GM21526 (cell line): ENCODE measurements around the gene AGXT.

Source experiments
- ATAC-seq: cut with Tn5 transposase; IDR thresholded peaks from one replicate; pipeline ENCODE4 v1.9.1; 2021; ENCODE audit warnings: moderate library complexity; ENCODE audit not compliant: unreplicated experiment, low FRiP score

AGXT gene

DNA sequence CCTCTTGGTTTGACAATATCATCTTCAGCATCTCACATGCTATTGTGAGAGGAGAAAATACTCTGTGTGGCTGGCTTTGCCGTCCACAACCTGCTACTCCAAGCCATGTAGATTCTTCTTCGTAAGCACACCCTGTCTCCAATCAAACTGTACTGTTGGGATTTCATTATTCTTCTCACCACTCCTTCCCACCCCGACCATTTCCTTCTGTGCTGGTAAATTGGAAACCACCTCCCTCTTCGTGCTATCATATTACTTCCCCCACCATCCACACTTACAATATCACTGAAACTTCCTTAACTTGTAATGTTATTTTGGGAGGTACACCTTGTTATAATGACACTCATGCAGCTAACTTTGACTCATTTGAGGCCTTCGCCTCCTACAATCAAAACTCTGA is 3.2 kb upstream of the AGXT start:
- ATAC-seq = no peak

DNA sequence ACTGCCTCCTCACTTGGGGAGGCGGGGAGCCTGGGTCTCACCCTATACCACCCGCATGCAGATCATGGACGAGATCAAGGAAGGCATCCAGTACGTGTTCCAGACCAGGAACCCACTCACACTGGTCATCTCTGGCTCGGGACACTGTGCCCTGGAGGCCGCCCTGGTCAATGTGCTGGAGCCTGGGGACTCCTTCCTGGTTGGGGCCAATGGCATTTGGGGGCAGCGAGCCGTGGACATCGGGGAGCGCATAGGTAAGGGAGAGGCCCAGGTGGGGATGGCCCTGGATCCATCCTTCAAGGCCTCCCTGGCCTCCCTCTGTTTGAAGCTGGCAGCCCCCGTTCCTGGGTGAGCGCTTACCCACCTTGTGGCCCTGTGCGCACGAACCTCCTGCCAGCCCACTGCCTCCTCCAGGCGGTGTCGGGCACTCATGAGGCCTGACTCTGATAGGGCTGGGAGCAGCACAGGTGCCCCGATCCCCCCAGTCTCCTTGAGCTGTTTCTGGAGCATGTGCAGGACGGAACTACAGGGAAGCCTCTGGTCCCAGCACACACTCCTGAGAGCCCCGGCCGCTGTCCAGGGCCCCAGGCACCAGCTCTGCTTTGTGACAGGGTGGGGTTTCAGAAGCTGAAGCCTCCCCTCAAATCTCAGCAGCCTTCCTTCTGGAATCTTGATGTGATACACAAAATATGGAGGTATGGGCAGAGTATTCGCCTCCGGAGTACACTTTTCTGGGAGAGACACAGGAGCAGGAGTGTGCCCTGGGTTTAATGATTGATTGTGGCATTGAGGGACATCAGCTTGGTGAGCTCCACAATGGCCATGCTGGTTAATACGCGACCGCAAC is 708 bp downstream of the AGXT start:
- no peak for ATAC-seq

DNA sequence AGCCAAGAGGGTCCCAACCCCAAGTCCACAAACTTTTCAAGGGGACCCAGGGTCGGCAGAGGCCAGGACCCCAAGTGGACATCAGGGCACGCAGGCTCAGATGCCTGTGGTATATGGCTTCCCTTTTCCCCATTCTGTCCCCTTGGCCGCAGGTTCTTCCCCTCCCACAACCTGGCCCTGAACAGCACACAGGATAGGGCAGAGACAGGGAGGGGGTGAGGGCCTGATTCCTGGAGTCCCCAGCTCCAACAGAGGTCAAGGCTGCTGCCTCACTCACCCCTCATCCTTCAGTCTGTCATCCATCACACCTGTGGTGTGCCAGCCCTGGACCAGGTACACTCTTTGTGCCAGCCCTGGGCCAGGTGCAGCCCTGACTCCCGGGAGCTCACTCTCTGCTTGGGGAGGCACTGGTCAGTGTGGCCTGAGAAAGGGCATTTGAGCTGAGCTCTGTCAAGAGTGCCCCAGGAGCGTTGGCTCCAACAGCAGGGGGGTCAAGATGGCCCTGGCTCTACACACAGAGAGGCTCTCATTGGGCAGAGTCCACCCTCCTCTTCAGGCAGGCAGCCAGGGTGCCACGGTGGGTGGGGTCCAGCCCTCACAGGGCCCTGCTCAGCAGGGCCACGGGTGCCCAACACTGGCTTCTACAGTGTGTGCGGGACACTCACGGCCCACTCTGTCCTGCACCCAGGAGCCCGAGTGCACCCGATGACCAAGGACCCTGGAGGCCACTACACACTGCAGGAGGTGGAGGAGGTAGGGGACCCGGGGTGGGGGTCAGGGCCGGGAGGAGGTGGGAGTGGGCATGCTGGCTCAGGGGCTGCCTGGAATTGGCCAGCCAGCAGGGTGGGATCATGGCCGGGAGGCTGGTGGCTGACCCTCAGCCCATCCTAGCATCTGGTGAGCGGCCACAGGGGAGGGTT is 1.6 kb downstream of the AGXT start:
- no peak for ATAC-seq

DNA sequence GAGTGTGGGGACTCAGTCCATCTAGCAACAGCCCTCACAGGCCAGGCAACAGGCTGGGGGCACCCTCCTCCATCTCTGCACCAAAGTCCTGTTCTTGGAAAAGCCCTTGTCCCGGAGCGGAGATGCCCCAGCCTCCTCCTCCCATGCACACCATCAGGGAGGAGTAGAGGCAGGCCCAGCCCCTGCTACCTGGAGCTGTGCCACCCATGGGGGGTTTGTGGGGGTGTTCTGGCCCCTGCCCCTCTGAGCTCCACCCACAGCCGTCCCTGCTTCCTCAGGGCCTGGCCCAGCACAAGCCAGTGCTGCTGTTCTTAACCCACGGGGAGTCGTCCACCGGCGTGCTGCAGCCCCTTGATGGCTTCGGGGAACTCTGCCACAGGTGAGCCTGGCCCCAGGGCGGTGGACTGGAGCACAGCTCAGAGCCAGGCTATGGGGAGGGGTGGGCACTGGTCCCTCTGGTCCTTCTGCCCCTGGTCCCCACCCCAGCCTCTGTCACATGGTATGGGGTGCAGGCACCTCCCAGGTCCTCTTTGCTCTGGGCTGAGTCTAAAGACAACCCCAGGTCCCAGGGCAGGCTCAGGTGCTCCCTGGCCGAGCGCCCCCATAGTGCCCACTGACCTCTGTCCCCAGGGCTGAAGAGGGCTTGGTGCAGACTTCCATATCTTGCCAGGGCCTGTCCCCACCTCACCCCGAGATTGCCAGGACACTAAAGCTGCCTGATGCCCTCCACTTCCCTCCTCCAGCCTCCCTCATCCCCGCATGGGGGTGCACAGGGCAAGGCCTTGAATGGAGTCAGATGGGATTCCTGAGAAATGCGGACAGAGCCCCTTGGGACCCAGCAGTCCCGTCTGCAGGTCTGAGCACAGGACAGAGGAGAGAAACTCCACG is 2.7 kb downstream of the AGXT start:
- ATAC-seq = no peak

DNA sequence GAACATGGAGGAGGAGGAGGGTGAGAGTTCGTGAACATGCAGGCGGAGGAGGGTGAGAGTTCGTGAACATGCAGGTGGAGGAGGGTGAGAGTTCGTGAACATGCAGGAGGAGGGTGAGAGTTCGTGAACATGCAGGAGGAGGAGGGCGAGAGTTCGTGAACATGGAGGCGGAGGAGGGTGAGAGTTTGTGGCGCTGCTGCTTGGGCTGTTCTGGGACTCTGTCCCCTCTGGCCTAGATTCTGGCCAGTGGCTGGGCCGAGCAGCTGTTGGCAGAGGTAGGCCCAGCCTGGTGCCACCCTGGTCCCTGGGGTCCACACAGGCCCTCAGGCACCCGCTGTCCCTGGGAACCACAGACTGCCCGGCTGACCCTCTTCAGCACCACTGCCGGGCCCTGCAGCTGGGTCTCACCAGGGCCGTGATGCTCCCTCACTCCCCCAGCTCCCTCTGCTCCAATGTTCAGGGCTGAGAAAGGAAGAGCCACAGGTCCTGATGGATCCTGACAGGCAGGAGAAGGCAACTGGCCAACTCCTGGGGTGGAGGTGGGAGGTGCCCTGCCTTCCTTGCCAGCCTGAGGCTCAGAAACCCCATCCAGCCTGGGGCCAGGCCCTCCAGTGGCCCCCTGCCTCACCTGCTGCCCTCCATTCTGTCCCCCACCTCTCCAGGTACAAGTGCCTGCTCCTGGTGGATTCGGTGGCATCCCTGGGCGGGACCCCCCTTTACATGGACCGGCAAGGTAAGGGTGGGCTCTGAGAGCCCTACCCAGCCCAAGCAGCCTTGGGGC is 3.9 kb downstream of the AGXT start:
- ATAC-seq = no peak

DNA sequence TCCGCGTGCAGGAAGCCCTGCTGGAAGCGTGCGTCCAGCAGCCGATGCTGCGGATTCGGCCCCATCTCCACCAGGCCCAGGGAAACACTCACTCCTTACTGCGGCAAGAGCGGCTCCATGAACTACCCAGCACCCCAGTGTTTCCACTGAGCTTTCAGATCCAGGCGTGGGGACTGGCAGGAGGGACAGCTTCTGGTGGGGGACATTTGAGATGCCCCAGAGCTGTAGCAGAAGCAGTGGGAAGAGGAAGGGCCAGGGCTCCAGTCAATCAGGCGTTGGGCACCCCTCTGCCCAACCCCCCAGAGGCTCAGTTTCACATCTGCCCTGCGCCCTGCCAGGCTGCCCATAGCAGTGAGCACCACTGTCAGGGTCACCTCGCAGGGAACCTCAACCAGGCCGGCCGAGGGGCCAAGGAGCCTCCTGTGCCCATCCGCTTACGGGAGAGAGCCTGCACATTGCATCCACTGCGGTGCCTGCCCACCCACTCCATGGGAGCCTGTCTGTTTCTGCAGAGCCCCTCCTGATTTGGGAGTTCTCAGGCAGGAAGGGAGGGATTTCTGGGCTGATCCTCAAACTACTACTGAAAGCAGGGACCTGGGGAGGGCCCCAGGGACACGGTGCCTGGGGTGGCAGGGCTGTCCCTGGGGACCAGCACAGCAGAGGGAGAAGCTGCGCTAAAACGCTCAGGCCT is 4.6 kb downstream of the AGXT start:
- no peak for ATAC-seq

DNA sequence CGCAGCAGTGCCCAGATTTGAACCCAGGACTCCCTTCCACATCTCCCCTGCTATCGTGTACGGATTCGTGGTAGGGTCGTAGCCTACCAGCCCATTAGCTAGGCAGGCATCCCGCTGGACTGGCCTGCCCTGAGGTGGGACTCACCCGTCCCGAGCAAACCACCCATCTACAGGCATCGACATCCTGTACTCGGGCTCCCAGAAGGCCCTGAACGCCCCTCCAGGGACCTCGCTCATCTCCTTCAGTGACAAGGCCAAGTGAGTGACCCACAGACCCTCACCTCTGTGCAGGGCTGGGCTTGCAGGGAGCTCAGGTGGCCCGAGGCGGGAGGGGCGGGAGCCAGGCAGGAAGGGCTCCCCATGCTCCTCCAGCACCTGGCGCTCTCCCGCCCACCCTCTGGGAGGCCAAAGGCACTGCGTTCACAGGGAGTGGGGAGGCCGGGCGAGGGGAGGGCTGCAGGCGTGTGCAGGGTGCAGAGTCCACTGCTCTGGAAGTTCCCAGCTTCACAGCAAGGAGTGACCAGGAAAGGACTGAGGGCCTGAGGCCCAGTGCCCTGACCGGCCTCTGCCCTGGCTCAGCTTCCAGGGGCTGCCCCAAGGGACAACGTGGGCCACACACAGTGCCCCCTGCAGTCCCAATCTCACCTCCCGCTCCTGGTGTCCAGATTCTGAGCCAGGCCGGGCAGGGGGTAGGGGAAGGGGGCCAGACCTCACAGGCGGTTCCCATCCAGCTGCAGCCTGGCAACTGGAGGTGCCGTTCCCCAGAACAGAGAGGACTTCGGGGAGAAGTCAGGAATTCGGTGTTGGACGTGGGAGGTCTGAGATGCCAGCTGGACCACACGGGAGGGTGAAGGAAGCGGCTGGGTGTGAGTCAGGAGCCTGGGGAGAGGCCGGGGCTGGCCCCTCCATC is 5.4 kb downstream of the AGXT start:
- no peak for ATAC-seq

DNA sequence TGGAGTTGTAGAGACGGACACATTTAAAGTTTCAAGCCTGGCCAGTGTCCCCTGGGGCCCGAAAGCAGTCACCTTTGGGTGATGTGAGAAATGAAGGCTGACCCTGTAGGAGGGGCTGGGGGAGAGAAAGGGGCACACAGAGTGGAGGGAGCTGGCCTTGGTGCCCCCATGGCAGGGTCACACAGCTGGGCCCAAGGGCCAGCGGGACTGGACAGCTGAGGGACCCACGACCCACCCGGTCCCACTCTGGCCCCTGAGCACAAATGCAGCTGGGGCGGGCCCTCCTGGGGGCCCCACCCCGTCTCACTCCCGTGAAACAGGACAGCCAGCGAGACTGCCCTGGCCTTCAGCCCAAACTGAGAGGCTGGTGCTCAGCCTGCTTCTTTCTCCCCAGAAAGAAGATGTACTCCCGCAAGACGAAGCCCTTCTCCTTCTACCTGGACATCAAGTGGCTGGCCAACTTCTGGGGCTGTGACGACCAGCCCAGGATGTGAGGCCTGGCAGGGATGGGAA is 6.1 kb downstream of the AGXT start:
- ATAC-seq = no peak

DNA sequence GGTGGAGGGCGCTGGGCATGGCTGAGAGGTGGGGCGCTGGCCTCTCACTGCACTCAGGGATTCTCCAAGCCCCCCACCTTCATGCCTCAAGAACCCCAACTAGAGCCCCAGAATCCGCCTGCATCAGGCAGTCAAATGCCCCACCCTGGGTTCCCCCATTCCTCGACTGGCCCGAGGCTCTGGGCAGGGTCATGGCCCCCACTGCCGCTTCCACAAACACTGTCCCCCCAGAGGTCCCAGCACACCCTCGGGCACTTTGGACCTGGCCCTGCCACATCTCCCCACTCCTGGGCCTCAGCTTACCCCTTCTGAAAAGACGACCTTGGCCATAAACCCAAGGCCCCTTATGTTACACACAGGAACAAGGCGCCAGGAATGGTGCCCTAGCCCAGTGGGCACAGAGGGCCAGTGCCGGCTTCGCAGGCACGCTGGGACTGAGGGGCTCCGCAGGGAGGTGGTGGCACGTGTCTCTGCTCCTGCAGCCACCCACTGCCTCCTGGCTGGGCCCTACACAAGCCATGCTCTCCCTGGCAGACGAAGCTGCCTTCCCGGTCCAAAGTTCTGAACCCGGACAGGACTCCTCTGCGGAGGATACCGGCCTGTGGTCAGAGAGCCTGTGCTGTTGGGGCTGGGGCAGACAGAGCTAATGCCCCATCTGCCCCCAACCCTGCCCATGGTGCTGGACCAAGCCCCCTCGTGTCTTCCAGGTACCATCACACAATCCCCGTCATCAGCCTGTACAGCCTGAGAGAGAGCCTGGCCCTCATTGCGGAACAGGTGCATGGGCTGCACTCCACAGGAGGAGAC is 6.8 kb downstream of the AGXT start:
- ATAC-seq = no peak

DNA sequence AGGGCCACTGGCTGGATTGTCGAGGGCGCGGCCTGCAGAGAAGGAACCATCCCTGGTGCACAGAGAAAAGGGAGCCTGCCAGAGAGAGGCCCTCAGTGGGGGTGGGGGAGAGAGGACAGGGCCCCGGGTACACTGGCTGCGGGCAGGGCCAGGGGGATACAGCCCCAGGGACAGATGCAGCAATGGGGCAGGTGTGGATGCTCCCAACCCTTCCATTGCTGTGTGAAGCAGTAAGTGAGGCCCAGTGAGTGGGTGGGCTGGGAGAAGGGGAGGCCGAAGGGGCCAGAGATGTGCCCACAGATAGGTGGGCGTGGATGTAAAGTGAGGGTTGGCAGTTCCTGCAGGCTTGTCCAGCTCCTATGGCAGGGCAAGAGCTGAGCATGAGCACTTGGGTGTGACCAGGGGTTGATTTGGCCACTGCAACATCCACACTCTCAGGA is 7.4 kb downstream of the AGXT start:
- no peak for ATAC-seq

DNA sequence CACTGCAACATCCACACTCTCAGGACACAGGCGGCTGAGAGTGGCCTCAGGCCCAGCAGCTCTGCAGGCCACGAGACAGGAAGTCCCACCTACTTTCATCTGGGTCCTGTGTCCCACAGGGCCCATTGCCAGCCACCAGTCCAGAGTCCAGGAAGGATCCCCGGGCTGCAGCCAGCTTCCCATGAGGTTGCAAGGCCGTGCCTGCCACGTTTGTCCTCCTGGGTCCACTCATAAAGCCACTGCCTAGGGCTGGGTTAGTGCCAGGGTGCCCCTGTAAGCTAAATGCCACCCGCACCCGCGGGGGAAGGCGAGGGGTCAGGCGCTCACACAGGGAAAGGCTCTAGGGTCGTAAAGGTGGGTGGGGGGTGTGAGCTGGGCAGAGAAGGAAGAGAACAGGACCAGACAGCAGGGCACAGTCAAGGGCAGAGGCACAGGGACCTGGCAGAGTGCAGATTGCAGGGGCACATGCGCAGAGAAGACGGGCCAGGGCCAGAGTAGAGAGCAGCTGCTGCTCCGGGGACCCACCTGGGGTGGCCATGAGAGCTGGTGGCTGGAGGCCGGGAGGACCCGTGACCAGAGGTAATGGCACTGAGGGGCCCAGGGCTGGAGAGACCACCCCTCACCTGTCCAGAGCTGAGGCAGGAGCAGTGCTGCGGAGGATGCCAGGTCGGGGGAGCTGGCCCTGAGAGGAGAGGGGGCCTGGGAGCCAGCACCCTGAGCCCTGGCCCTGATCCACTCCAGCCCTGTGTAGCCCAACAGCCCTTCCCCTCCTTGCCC is 8.0 kb downstream of the AGXT start:
- no peak for ATAC-seq

DNA sequence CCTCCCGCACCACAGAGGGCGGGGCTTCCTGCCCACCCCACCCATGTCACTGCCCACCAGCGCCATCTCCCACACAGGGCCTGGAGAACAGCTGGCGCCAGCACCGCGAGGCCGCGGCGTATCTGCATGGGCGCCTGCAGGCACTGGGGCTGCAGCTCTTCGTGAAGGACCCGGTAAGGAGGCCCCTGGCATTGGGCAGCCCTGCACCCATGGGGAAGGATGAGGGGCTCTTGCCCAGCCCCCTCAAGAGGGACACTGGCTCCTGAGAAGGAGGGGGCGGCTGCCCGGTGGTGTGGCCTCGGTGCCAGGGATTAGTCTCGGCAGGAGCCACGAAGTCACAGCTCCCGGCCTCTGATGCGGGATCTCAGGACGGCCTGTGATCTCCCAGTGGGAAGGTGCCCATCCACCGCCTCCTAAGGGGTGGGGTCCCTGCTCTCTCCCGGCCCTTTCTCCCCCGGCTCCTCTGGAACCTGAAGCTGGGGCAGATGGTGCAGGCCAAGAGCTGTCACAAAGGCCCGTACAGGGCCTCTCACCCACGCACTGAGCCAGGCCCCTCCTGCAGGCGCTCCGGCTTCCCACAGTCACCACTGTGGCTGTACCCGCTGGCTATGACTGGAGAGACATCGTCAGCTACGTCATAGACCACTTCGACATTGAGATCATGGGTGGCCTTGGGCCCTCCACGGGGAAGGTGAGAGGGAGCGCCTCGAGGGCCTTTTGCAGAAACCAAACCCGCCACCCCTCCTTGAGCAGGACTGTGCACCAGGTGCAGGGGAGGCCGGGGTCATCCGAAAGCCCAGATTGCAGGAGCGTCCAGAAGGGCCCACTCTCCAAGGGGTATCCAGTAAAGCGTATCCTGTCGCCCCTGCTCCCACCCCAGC is 9.1 kb downstream of the AGXT start:
- ATAC-seq = no peak

DNA sequence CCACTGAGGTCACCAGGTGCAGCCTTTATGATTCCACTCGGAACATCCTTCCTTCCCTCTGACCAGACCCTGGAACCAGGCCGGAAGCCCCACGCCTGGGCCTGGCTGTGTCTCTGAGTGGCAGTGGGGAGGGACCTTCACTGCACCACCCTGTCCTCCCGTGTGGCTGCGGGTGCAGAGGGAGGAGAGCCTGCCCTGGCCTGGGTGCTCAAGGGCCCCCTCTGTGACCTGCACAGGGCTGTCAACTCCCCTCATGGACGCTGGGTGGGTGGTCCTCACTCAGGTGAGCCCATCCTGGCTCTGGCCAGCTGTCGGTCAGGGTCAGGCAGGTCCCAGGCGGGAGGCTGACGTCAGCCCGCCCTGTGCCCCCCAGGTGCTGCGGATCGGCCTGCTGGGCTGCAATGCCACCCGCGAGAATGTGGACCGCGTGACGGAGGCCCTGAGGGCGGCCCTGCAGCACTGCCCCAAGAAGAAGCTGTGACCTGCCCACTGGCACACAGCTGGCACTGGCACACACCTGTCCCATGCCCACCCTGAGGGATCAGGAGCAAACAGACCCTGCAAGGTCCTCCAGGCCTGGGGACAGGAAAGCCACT is 9.8 kb downstream of the AGXT start:
- no peak for ATAC-seq

DNA sequence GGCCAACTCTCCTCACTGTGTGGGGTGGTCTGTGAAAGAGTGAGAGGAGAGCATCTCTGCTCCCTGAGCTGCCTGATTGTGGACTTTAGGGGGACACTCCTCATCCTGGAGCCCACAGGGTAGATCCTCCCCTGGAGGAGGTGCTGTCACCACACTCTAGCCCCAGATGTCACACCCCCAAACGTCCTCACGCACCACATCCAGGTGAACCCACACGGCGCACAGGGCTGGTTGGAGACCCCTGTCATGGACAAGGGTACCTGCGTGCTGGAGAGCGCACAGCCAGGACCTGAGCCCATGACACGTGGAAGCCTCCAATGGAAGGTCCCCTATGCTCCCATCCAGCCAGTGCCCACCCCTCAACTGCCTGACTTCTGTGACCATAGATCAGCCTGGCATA is 10.5 kb downstream of the AGXT start:
- no peak for ATAC-seq

DNA sequence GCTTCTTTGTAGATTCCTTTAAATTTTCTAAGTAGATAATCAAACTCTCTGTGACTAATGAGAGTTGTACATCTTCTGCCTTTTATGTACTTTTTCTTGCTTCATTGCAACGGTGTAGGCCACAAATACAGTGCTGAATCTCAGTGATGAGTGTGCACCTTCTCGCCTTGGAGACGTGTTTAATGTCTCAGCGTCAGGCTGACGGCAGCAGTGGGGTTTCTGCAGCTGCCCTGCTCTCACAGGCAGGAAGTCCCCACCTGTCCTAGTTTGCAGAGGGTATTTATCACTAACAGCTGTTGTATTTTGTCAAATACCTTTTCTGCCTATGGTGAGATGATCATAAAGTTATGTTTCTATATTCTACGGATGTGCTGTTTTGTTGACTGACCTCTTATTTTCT is 13.3 kb downstream of the AGXT start:
- ATAC-seq = no peak
